ENCODE data around the gene ZNF780B.
"Not testable (repeated sequence)": the region's sequence is repeated elsewhere in the genome, so short reads cannot be mapped to it uniquely, and the experiment has no call there.

The ZNF780B gene

GRCh38 chr19:40055832-40056504 is at the start of gene ZNF780B:
ZNF780B (minus strand) TSS chr19:40056231; CDS start chr19:40050332, 5,899 bp downstream.
- peak; percentile 5 for DNase-seq

GRCh38 chr19:40104754-40105153 is 48.7 kb upstream of the ZNF780B start:
- DNase-seq, result no peak

DNA sequence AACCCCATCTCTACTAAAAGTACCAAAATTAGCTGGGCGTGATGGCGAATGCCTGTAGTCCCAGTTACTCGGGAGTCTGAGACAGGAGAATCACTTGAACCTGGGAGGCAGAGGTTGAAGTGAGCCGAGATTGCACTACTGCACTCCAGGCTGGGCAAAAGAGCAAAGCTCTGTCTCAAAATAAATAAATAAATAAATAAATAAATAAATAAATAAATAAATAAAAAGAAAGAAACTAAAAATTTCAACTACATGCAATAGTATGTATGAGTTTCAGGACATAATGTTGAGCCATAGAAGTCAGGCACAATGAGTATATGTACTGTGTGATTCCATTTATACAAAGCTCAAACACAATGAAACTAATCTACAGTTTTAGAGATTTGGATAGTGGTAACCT is 47.6 kb upstream of the ZNF780B start:
- no peak for DNase-seq

GRCh38 chr19:40101813-40102212 is 45.8 kb upstream of the ZNF780B start:
- no peak for DNase-seq

DNA sequence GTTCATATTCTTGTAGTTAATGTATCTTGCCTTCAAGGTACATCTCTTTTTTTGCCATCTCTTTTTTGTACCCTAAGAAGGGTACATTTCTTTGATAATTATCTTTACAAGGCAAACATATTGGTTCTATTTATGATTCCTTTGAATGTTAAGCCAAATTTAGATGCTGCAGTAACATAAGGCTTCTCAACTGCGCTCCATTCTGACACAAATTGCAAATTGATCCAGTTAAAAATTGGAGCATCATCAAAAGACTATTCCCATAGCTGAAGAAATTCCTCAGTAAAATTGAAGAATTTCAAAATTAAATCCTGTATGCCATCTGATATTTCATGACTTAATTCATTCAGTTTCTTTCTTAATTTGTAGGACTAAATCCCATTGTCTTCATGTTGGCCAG is 37.4 kb upstream of the ZNF780B start:
- no peak for DNase-seq

GRCh38 chr19:40091205-40092129 is 35.4 kb upstream of the ZNF780B start:
- no peak for DNase-seq

DNA sequence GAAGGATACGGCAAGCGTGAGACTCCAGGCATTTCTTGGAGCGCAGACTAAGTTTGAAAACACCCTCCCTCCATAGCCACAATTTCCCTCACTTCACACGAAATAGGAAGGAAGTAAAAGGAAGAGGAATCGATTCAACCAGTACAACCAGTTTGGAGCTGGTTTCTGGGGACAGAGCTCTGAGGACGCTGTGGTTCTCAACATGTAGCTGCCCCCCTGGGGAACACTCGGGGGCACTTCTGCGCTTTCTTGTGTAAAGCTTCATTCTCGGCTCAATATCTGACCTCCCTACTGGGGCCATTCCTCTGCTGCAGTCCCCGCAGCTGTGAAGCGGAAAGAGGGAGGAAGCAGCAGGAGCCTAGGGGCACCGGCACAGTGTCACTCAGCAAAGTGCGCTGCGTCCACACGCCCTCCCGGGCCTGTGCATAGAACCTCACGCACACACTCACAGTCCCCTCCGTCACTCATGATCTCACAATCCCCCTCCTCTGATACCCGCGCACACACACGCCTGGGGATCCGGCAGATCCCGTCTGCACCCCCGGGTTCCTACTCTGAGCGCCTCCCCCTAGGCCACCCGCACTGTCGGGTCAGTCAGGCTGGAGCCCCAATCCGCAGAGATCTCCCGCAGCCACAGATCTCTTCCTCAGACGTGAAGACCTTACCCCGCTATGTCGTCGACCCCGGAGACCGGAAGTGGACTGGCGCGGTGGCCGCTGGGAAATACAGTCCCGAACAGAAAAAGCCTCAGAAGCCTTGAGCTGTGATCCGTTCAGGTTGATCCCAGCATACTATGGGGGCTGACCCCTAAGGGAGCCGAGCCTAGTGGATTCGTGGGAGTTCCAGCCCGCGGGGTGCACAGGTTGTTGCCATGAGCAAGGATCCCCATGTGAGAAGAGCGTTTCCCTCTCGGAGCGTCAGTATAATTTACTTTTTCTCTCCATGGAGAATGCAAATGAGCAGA is 34.5 kb upstream of the ZNF780B start, which contains the start of gene ZNF780A:
Gene ZNF780A (minus strand): TSS at position 703 of the 964 bp plus-strand sequence. CDS start 6,190 bp downstream, outside the sequence.
- DNase-seq, result peak; percentile 41

DNA sequence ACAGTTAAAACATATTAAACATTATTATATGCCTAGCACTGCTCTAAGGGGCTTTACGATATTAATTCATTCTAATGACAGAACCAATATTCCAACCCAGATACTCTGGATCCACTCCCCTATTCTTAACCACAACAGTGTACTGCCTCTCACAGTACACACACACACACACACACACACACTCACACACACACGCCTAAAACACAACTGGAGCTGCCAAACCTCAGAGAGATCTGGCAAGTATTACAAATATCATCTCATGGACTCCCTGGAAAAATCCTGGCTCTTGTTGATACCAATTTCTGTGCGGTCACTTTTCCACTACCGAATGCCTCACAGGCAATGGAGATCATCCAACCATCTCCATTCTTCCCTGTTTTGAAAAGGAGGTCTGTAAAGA is 33.4 kb upstream of the ZNF780B start:
- no peak for DNase-seq

DNA sequence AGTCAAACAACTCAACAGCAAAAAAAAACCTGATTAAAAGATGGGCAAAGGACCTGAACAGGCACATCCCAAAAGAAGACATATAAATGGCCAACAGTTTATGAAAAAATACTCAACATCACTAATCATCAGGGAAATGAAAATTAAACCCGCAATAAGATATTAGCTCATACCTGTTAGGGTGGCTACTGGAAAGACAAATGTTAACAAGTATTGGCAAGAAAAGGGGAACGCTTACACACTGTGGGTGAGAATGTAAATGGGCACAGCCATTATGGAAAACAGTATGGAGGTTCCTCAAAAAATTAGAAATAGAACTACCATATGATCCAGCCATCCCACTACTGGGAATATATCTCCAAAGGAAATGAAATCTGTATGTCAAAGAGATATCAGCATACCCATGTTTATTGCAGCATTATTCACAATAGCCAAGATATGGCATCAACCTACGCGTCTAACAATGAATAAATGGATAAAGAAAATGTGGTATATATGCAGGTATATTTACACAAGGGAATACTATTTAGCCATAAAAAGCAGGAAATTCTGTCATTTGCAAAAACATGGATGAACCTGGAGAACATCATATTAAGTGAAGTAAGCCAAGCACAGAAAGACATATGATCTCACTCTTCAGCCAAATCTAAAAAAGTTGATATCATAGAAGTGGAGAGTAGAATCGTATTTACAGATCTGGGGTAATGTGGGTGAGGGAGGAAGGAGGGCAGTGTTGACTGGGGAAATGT is 32.4 kb upstream of the ZNF780B start:
- DNase-seq, result no peak

- DNase-seq, result no peak
Measured at GRCh38 chr19:40084948-40085347, 28.9 kb upstream of the ZNF780B start.

GRCh38 chr19:40081411-40081810 is 25.4 kb upstream of the ZNF780B start:
- no peak for DNase-seq

- no peak for DNase-seq
Measured at GRCh38 chr19:40080289-40080688, 24.3 kb upstream of the ZNF780B start.

- no peak for DNase-seq
Measured at GRCh38 chr19:40078377-40078776, 22.3 kb upstream of the ZNF780B start.

- DNase-seq, result no peak
Measured at GRCh38 chr19:40070058-40070457, 14.0 kb upstream of the ZNF780B start.

DNA sequence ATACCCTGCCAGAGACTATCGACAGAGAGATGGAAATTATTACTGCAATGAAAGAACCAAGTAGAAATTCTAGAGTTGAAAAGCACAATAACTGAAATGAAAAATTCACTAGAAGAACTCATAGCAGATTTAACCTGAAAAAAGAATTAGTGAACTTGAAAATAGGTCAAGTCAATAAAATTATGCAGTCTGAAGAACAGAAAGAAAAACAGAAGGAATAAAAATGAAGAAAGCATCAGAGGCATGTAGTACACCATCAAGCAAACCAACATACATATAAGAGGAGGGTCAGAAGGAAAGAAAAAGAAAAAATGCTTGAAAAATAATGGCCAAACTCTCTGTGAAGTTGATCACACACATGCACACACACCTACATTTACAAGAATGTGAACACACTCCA is 3.6 kb upstream of the ZNF780B start:
- no peak for DNase-seq

- no peak for DNase-seq
Measured at GRCh38 chr19:40057166-40057565, 1.1 kb upstream of the ZNF780B start.

DNA sequence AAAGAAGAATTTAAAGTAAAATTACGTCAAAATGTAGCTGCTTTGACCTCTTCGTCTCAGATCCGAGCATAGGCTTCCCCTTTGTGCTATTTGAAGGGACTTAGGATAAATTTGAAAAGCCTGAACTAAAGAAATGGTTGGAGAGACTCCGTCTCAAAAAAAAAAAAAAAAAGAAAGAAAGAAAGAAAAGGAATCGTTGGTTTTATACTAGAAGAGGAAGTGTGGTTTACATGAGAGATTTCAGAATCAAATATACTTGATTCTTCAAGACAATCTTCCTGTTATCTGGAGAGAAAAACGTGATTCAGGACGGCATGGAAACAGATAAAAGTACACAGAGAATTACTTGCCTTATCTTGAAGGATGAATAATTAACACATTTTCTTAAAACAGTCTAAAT is 474 bp upstream of the ZNF780B start:
- no peak for DNase-seq

GRCh38 chr19:40055049-40055448 is 982 bp downstream of the ZNF780B start:
- no peak for DNase-seq

- DNase-seq, result no peak
Measured at GRCh38 chr19:40054632-40055031, 1.4 kb downstream of the ZNF780B start.

DNA sequence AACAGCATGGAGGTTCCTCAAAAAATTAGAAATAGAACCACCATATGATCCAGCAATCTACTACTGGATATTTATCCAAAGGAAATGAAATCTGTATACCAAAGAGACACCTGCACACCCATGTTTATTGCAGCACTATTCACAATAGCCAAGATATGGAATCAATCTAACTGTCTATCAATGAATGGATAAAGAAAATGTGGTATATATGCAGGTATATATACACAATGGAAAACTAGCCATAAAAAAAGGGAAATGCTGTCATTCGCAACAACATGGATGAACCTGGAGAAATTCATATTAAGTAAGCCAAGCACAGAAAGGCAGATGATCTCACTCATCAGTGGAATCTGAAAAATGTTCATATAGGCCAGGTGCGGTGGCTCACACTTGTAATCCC is 2.5 kb downstream of the ZNF780B start:
- DNase-seq, result no peak

DNA sequence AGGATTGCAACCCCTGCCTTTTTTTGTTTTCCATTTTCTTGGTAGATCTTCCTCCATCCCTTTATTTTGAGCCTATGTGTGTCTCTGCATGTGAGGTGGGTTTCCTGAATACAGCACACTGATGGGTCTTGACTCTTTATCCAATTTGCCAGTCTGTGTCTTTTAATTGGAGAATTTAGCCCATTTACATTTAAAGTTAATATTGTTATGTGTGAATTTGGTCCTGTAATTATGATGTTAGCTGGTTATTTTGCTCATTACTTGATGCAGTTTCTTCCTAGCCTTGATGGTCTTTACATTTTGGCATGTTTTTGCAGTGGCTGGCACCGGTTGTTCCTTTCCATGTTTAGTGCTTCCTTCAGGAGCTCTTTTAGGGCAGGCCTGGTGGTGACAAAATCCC is 14.3 kb downstream of the ZNF780B start:
- not testable (repeated sequence) for DNase-seq

DNA sequence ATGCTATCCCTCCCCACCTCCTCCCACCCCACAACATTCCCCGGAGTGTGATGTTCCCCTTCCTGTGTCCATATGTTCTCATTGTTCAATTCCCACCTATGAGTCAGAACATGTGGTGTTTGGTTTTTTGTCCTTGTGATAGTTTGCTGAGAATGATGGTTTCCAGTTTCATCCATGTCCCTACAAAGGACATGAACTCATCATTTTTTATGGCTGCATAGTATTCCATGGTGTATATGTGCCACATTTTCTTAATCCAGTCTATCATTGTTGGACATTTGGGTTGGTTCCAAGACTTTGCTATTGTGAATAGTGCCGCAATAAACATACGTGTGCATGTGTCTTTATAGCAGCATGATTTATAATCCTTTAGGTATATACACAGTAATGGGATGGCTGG is 18.0 kb downstream of the ZNF780B start:
- not testable (repeated sequence) for DNase-seq
